Activated CD8-positive, alpha-beta T cell treated with anti-CD3 and anti-CD28 coated beads for 36 hours (primary cell): ENCODE measurements around the gene SERPINB1. TPM values are rescaled to one million over a fixed set of nuclear protein-coding genes. Genes with fewer than 3 reads are reported as not detected.

Experiments
- ATAC-seq: fragments of 200-7000 bp; cut with Tn5 transposase; one replicate; pipeline ENCODE4 v1.10.0; 2021; ENCODE audit warnings: mild to moderate bottlenecking, moderate library complexity
- CTCF ChIA-PET: fragments of 350-600 bp; sonication (Branson Sonifier 250); formaldehyde crosslinking; loops from one replicate; lab custom pipeline; 2021; ENCODE audit warnings: antibody characterized with exemption; lab: Charles Lee
- POLR2A ChIA-PET: fragments of 350-600 bp; sonication (Branson Sonifier 250); formaldehyde crosslinking; loops from one replicate; lab custom pipeline; 2021; ENCODE audit warnings: antibody characterized with exemption; lab: Charles Lee
- DNase-seq: peaks from one replicate; pipeline ENCODE4 v3.0.0-alpha.2; 2020
- H3K27ac Mint-ChIP-seq: one replicate; pipeline ENCODE4 v1.8.0; 2021; ENCODE audit warnings: mild to moderate bottlenecking, mixed read lengths
- H3K27me3 Mint-ChIP-seq: one replicate; pipeline ENCODE4 v1.8.0; 2021; ENCODE audit warnings: mixed read lengths
- H3K36me3 Mint-ChIP-seq: one replicate; pipeline ENCODE4 v1.8.0; 2021; ENCODE audit warnings: low read depth, mixed read lengths
- H3K4me1 Mint-ChIP-seq: one replicate; pipeline ENCODE4 v1.8.0; 2021; ENCODE audit warnings: low read depth, mixed read lengths
- H3K4me3 Mint-ChIP-seq: one replicate; pipeline ENCODE4 v1.8.0; 2021; ENCODE audit warnings: mild to moderate bottlenecking, moderate library complexity, mixed read lengths
- H3K9me3 Mint-ChIP-seq: one replicate; pipeline ENCODE4 v1.8.0; 2021; ENCODE audit warnings: mixed read lengths
- CTCF ChIP-seq: fragments of 200-600 bp; IDR thresholded peaks from one replicate; pipeline ENCODE4 v1.8.0; 2022; ENCODE audit warnings: antibody characterized with exemption, mild to moderate bottlenecking
- intact Hi-C: fragments of 100-400 bp; cut with micrococcal nuclease; formaldehyde crosslinking; loops from one replicate; pipeline ENCODE4 v1.10.0; 2022
- total RNA-seq, 2 experiments: library from RNA; stranded (reverse); gene quantifications; one replicate each; pipeline ENCODE4 v1.2.3, GENCODE V29; 2021

The SERPINB1 gene
- total RNA-seq: 10 to 100 TPM; 55.8 to 60.0 TPM

- Mint-ChIP-seq H3K27me3 (no peaks in the 10 kb centered on the region), H3K9me3 (no peaks in the 10 kb centered on the region), H3K27ac (peak within 1 kb of the TSS; percentile 92), H3K4me1 (peaks cover 65% of the 10 kb centered on the region), H3K36me3 (peaks cover 22% of the 10 kb centered on the region), H3K4me3 (peak within 1 kb of the TSS; percentile 85)
- ATAC-seq: peak; percentile 90
- CTCF ChIA-PET: interaction anchor here (0.7 to 6.0 kb wide), 28 partner anchors 9 to 212 kb away, joined by 3 to 56 read pairs (median 4); partner anchors contain the start of genes MYLK4, SERPINB9 and WRNIP1
- TF ChIP-seq CTCF: no peak
- DNase-seq: peak; percentile 95
- intact Hi-C loops: loop anchor here (2.0 kb wide), 1 partner anchor 51 kb away; no protein-coding TSS in a partner anchor
- POLR2A ChIA-PET: interaction anchor here (0.8 to 3.9 kb wide), 27 partner anchors 9 to 224 kb away, joined by 3 to 29 read pairs (median 4); partner anchors contain the start of genes SERPINB6 and WRNIP1
Observed at GRCh38 chr6:2841264-2842138, at the start of gene SERPINB1. Gene SERPINB1 (minus strand): TSS chr6:2841863. CDS start chr6:2840586, 1,277 bp downstream.

DNA sequence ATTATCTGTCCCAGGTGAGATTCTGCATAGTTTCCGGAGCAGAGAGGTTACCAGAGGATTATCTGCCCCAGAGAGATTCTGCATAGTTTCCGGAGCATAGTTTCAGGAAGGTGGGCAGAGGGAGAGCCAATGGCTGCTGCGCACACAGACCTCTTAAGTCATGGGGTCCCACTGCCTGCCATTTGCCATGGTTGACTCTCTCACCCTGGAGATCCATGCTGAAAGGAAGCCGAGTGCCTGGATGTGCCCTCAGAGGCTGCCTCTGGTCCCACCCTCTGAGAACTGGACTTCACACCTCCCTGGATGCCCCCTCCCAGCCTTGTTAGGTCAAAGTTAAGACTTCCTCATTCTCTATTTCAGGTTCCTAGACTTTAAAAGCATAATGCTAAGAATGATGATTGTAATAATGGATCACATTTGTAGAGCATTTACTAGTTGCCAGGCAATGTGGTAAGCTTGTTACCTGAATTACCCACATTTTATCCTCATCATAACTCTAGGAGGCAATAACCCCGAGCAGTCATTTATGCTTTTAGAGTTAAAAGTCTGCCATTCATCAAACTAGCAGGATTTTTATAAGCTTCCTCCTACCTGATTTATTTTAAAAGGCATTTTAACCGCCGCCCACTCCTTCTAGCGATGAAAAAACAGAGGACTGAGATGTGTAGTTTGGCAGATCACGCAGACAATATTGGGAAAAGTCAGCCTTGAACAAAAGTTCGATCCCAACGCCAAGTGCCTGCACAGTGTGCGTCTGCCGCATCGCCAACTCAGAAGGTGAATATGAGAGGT lies 49.5 kb upstream of the SERPINB1 start:
- peaks cover 4% of the 10 kb centered on the region for H3K9me3 Mint-ChIP-seq
- POLR2A ChIA-PET: interaction anchor here (0.7 to 1.5 kb wide), 4 partner anchors 9 to 33 kb away, joined by 3 to 5 read pairs (median 4); no protein-coding TSS in a partner anchor
- no peak for TF ChIP-seq CTCF
- peaks cover 64% of the 10 kb centered on the region for H3K4me1 Mint-ChIP-seq
- H3K27me3 Mint-ChIP-seq: no peaks in the 10 kb centered on the region
- CTCF ChIA-PET: interaction anchor here (0.6 to 2.0 kb wide), 8 partner anchors 10 to 50 kb away, joined by 3 to 8 read pairs (median 4); partner anchors contain the start of gene SERPINB1
- no peak for DNase-seq
- intact Hi-C loops: no loop called here
- peaks cover 74% of the 10 kb centered on the region for H3K36me3 Mint-ChIP-seq
- ATAC-seq: peak; percentile 45
- H3K4me3 Mint-ChIP-seq: peak overlapping the region; percentile 78
- H3K27ac Mint-ChIP-seq: peak overlapping the region; percentile 82

DNA sequence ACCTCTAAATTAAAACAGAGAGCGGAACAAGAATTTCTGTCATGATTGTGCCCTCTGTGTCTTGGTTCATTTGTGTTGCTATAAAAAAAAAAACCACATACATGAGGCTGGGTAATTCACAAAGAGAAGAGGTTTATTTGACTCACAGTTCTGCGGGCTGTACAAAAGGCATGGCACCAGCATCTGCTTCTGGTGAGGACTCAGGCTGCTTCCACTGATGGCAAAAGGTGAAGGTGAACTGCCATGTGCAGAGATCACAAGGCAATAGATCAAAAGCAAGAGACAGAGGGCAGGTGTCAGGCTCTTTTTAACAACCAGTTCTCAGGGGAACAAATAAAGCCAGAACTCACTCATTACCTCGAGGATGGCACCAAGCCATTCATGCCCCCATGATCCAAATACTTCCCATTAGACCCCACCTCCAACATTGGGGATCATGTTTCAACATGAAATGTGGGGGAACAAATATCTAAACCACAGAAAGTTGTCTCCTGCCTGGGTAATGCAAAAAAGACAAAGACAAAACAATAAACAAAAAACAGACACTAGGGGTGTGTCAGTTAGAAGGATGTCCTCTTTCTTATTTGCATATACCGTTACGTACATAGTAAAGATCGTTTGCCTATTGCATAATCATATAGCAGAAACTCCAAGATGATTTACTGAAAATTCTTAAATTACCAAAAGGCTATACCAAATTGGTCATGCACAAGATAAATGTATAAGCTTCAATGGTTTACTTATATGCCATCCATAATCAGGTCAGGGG lies 44.5 kb upstream of the SERPINB1 start:
- ChIA-PET POLR2A (no interaction called here), CTCF (no interaction called here)
- H3K4me1 Mint-ChIP-seq: peaks cover 57% of the 10 kb centered on the region
- H3K36me3 Mint-ChIP-seq: peaks cover 53% of the 10 kb centered on the region
- peak; percentile 44 for ATAC-seq
- H3K27ac Mint-ChIP-seq: peak overlapping the region; percentile 44
- peaks cover 17% of the 10 kb centered on the region for H3K9me3 Mint-ChIP-seq
- no peak for DNase-seq
- H3K4me3 Mint-ChIP-seq: no peak overlapping the region
- H3K27me3 Mint-ChIP-seq: no peaks in the 10 kb centered on the region
- TF ChIP-seq CTCF: no peak
- intact Hi-C loops: no loop called here

GRCh38 chr6:2884804-2885203 lies 43.1 kb upstream of the SERPINB1 start:
- no peak for ATAC-seq
- Mint-ChIP-seq H3K4me1 (peaks cover 57% of the 10 kb centered on the region), H3K9me3 (peaks cover 21% of the 10 kb centered on the region), H3K27ac (no peak overlapping the region), H3K27me3 (no peaks in the 10 kb centered on the region), H3K36me3 (peaks cover 48% of the 10 kb centered on the region), H3K4me3 (no peak overlapping the region)
- no peak for TF ChIP-seq CTCF
- intact Hi-C loops: no loop called here
- POLR2A ChIA-PET: interaction anchor here (1.1 kb wide), 1 partner anchor 30 kb away, joined by 4 read pairs; no protein-coding TSS in a partner anchor
- no peak for DNase-seq
- CTCF ChIA-PET: interaction anchor here (1.0 to 1.9 kb wide), 3 partner anchors 30 to 47 kb away, joined by 3 to 9 read pairs (median 5); no protein-coding TSS in a partner anchor
